ENCODE data around the gene FAAP100.

DNA sequence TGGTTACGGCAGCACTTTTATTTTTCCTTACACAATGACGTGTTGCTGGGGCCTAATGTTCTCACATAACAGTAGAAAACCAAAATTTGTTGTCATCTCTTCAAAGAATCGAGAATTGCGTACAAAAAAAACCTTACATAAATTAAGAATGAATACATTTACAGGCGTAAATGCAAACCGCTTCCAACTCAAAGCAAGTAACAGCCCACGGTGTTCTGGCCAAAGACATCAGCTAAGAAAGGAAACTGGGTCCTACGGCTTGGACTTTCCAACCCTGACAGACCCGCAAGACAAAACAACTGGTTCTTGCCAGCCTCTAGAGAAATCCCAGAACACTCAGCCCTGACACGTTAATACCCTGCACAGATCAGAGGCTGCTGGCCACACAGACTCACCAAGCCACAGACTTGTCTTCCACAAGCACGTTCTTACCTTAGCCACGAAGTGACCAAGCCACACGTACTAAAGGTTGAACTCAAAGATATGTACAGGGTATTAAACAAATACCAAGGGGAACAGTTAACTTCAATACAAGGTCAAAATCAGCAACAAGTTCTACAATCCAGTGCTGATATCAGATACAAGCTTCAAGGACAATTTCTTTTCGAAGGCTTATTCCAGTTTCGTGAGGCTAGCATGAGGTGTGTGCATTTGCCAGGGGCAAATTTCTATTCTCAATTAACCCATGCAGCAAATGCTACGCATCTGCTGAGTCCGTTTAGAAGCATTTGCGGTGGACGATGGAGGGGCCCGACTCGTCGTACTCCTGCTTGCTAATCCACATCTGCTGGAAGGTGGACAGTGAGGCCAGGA is 42.0 kb downstream of the FAAP100 start:
- TF ChIP-seq, protein P1, sequence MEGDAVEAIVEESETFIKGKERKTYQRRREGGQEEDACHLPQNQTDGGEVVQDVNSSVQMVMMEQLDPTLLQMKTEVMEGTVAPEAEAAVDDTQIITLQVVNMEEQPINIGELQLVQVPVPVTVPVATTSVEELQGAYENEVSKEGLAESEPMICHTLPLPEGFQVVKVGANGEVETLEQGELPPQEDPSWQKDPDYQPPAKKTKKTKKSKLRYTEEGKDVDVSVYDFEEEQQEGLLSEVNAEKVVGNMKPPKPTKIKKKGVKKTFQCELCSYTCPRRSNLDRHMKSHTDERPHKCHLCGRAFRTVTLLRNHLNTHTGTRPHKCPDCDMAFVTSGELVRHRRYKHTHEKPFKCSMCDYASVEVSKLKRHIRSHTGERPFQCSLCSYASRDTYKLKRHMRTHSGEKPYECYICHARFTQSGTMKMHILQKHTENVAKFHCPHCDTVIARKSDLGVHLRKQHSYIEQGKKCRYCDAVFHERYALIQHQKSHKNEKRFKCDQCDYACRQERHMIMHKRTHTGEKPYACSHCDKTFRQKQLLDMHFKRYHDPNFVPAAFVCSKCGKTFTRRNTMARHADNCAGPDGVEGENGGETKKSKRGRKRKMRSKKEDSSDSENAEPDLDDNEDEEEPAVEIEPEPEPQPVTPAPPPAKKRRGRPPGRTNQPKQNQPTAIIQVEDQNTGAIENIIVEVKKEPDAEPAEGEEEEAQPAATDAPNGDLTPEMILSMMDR (optimal IDR thresholded peaks at IDR 0.05 in 1 of 3, IDR thresholded peaks at IDR 0.05 in 1 of 3, conservative IDR thresholded peaks at IDR 0.05 in 1 of 3; ENCODE audit: extremely low read depth in 1 of 3, insufficient read depth in 2 of 3, low read length in 3 of 3): no peak
- no peak for TF ChIP-seq EZH2 (IDR thresholded peaks at IDR 0.05; ENCODE audit: low read length)
